Tibial nerve (tissue), 4 donors: ENCODE measurements around the gene PBLD. TPM values are rescaled to one million over a fixed set of nuclear protein-coding genes. Genes with fewer than 3 reads are reported as not detected.

Experiments
- DNase-seq, 2 donors: peaks; one replicate each; pipeline ENCODE4 v3.0.0-alpha.2; 2019; ENCODE audit warnings: low spot score in 2 of 2
- H3K27ac ChIP-seq, 4 donors: fragments of 200-600 bp; sonication (generic) in 3 of 4; one replicate each; pipeline ENCODE4 v1.5.1; 2017 to 2019; ENCODE audit warnings: mild to moderate bottlenecking in 1 of 4
- H3K27me3 ChIP-seq, 2 donors: fragments of 200-600 bp; sonication (generic) in 1 of 2; one replicate each; pipeline versions ENCODE4 v1.5.1 to v1.6.0; 2017 to 2019
- H3K36me3 ChIP-seq, 3 donors: fragments of 200-600 bp; sonication (generic); one replicate each; pipeline ENCODE4 v1.5.1; 2018 to 2019
- H3K4me1 ChIP-seq, 4 donors: fragments of 200-600 bp; sonication (generic) in 3 of 4; one replicate each; pipeline ENCODE4 v1.5.1; 2017 to 2019
- H3K4me3 ChIP-seq, 4 donors: fragments of 200-600 bp; sonication (generic) in 3 of 4; one replicate each; pipeline ENCODE4 v1.5.1; 2017 to 2019; ENCODE audit warnings: mild to moderate bottlenecking in 1 of 4, moderate library complexity in 1 of 4
- H3K9me3 ChIP-seq, 4 donors: fragments of 200-600 bp; sonication (generic) in 3 of 4; one replicate each; pipeline ENCODE4 v1.5.1; 2017 to 2019
- CTCF ChIP-seq, 5 experiments: fragments of 200-600 bp in 3 of 5; fragments of 450-650 bp in 2 of 5; sonication (generic) in 3 of 5; IDR thresholded peaks; one replicate each; pipeline ENCODE4 v1.5.1; 2016 to 2019; ENCODE audit warnings: antibody characterized with exemption in 5 of 5, mild to moderate bottlenecking in 3 of 5, moderate library complexity in 2 of 5
- EP300 ChIP-seq, 2 donors: sonication (generic); formaldehyde crosslinking; IDR thresholded peaks; one replicate each; pipeline ENCODE4 v1.6.1; 2017; ENCODE audit warnings: antibody characterized with exemption in 2 of 2, mild to moderate bottlenecking in 1 of 2
- POLR2A ChIP-seq, 2 donors: fragments of 450-650 bp; IDR thresholded peaks; one replicate each; pipeline ENCODE4 v1.6.1; 2017; ENCODE audit warnings: antibody characterized with exemption in 2 of 2, mild to moderate bottlenecking in 2 of 2, moderate library complexity in 2 of 2
- whole genome bisulfite sequencing, 2 donors: methylation state at CpG; one replicate each; pipeline ENCODE4 v1.1.5; 2018; 5-methylcytosine and 5-hydroxymethylcytosine counted together
- total RNA-seq, 4 donors: library from RNA; depleted of rRNA; stranded (reverse); fragments of >200 nt; gene quantifications; one replicate each; pipeline ENCODE4 v1.1.0, GENCODE V29; 2016

Gene PBLD
- total RNA-seq, 4 donors from 2014 or later: 4.4 to 10.2 (median 4.8) TPM

- DNase-seq: no peak
- TF ChIP-seq EP300 (IDR thresholded peaks at IDR 0.05): no peak
- H3K4me3 ChIP-seq: no peak overlapping the region
- no peaks in the 10 kb centered on the region for H3K36me3 ChIP-seq
- WGBS, 2 donors: 83 to 84% methylated on average over 6 of the region's 6 CpGs
- H3K27ac ChIP-seq: no peak overlapping the region
- no peaks in the 10 kb centered on the region for H3K27me3 ChIP-seq
- no peaks in the 10 kb centered on the region for H3K9me3 ChIP-seq
- no peaks in the 10 kb centered on the region for H3K4me1 ChIP-seq
These were observed 94.4 kb downstream of the PBLD start for GRCh38 chr10:68238371-68238770.

GRCh38 chr10:68237173-68237572, 95.6 kb downstream of the PBLD start:
- H3K27me3 ChIP-seq: no peaks in the 10 kb centered on the region
- H3K9me3 ChIP-seq: no peaks in the 10 kb centered on the region
- no peak for DNase-seq
- no peak overlapping the region for H3K27ac ChIP-seq
- no peak overlapping the region for H3K4me3 ChIP-seq
- no peak for TF ChIP-seq POLR2A (IDR thresholded peaks at IDR 0.05)
- no peak for TF ChIP-seq EP300 (IDR thresholded peaks at IDR 0.05)
- no peak for TF ChIP-seq CTCF (IDR thresholded peaks at IDR 0.05)
- H3K36me3 ChIP-seq: no peaks in the 10 kb centered on the region
- H3K4me1 ChIP-seq: peaks cover 0 to under 1% (median 0%) of the 10 kb centered on the region in 4 donors
- 90 to 93% methylated on average over 3 of the region's 3 CpGs for WGBS, 2 donors

- H3K36me3 ChIP-seq: no peaks in the 10 kb centered on the region
- peaks cover 0 to 12% (median 0%) of the 10 kb centered on the region in 4 donors for H3K4me1 ChIP-seq
- no peak overlapping the region for H3K4me3 ChIP-seq
- H3K27ac ChIP-seq: no peak overlapping the region
- no peaks in the 10 kb centered on the region for H3K9me3 ChIP-seq
- no peak for DNase-seq
- TF ChIP-seq POLR2A (IDR thresholded peaks at IDR 0.05) (no peak), EP300 (IDR thresholded peaks at IDR 0.05) (no peak), CTCF (IDR thresholded peaks at IDR 0.05) (no peak)
- H3K27me3 ChIP-seq: no peaks in the 10 kb centered on the region
These were observed 97.1 kb downstream of the PBLD start for GRCh38 chr10:68235581-68235980.

GRCh38 chr10:68235111-68235510, 97.6 kb downstream of the PBLD start:
- Histone ChIP-seq H3K27ac (no peak overlapping the region), H3K9me3 (no peaks in the 10 kb centered on the region), H3K36me3 (no peaks in the 10 kb centered on the region), H3K4me3 (no peak overlapping the region), H3K4me1 (peaks cover 0 to 16% (median 0%) of the 10 kb centered on the region in 4 donors), H3K27me3 (no peaks in the 10 kb centered on the region)
- TF ChIP-seq POLR2A (IDR thresholded peaks at IDR 0.05): no peak
- no peak for TF ChIP-seq EP300 (IDR thresholded peaks at IDR 0.05)
- no peak for TF ChIP-seq CTCF (IDR thresholded peaks at IDR 0.05)
- WGBS, 2 donors: 72 to 85% methylated on average over 2 of the region's 2 CpGs
- DNase-seq: no peak

GRCh38 chr10:68233046-68233445, 99.7 kb downstream of the PBLD start:
- WGBS, 2 donors: 70 to 78% methylated on average over 3 of the region's 3 CpGs

More at GRCh38 chr10:68233046-68233445, 99.7 kb downstream of the PBLD start:
- TF ChIP-seq POLR2A (IDR thresholded peaks at IDR 0.05) (no peak), EP300 (IDR thresholded peaks at IDR 0.05) (no peak), CTCF (IDR thresholded peaks at IDR 0.05) (no peak)
- H3K9me3 ChIP-seq: no peaks in the 10 kb centered on the region
- DNase-seq: no peak
- H3K4me3 ChIP-seq: no peak overlapping the region
- H3K27me3 ChIP-seq: no peaks in the 10 kb centered on the region
- H3K4me1 ChIP-seq: peaks cover 0 to 16% (median 0%) of the 10 kb centered on the region in 4 donors
- H3K36me3 ChIP-seq: no peaks in the 10 kb centered on the region
- H3K27ac ChIP-seq: no peak overlapping the region

Other genes starting within 250 kb of the PBLD start
- gene MYPN, start 223.4 kb downstream of the PBLD start, total RNA-seq: not detected
- gene ATOH7, start 100.8 kb downstream of the PBLD start, total RNA-seq: under 1 TPM in 1 of 4 donors, not detected in 3; 0.42 TPM
- gene HNRNPH3, start 864 bp downstream of the PBLD start, total RNA-seq: 10 to 100 TPM; 31.8 to 66.4 (median 60.1) TPM
- 10 to 100 TPM; 31.4 to 41.2 (median 31.7) TPM for gene RUFY2, start 74.3 kb upstream of the PBLD start, total RNA-seq
- 10 to 100 TPM in 1 of 4 donors, 1 to 10 TPM in 3; 1.3 to 11.9 (median 6.0) TPM for gene DNA2, start 139.0 kb upstream of the PBLD start, total RNA-seq
- 10 to 100 TPM in 3 of 4 donors, 1 to 10 TPM in 1; 8.6 to 15.9 (median 12.9) TPM for gene SLC25A16, start 194.6 kb upstream of the PBLD start, total RNA-seq
- gene TET1, start 227.4 kb upstream of the PBLD start, total RNA-seq: 10 to 100 TPM in 3 of 4 donors, 1 to 10 TPM in 1; 7.5 to 12.9 (median 10.9) TPM